GM18526 (cell line): ENCODE results near the gene RFX6.

Source experiments
- POLR2A ChIP-seq: IDR thresholded peaks from 3 replicates; pipeline ENCODE4 v1.6.1; 2011; ENCODE audit not compliant: insufficient read length; ENCODE audit errors: extremely low read depth

The RFX6 gene

GRCh38 chr6:116975600-116975999, 98.6 kb downstream of the RFX6 start:
- no peak for TF ChIP-seq POLR2A

- TF ChIP-seq POLR2A, result no peak
These were observed 102.5 kb downstream of the RFX6 start for GRCh38 chr6:116979560-116979959.
